ENCODE data around the gene MRPL58. TPM values are rescaled to one million over a fixed set of nuclear protein-coding genes. Genes with fewer than 3 reads are reported as not detected.

The MRPL58 gene
- total RNA-seq, 1 experiment from 2014 or later = 195 TPM

DNA sequence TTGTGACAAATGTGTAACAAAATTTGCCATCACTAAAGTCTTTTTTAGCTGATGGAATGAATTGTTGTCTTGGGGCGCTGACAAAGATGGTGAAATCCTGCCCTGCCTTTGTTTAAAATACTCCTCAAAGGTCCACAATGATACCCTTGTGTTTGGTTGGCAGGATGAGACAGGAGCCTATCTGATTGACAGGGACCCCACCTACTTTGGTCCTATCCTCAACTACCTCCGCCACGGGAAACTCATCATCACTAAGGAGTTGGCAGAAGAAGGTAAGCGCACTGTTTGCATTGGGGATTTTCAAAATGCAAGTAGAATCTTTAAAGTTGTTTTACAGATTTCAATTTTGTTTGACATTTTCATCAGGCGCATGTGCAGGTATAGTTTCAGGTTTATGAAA lies 36.6 kb downstream of the MRPL58 start:
- H3K9me2 ChIP-seq (replicated peaks; ENCODE audit: low read length) = no peaks in the 10 kb centered on the region
- peak overlapping the region; percentile 95 for H3K4me2 ChIP-seq (ENCODE audit: low read length)
- H2AFZ ChIP-seq (ENCODE audit: low read length) = no peak overlapping the region
- H3K9me3 ChIP-seq (ENCODE audit: low read length) = no peaks in the 10 kb centered on the region
- POLR2A ChIA-PET (ENCODE audit: unreplicated experiment) = interaction anchor here (0.6 to 1.0 kb wide), 2 partner anchors 12 to 19 kb away, joined by 3 to 30 read pairs; no protein-coding TSS in a partner anchor
- H3K27ac ChIP-seq (ENCODE audit: low read length) = no peak overlapping the region
- peaks cover 13% of the 10 kb centered on the region for H3K4me1 ChIP-seq (ENCODE audit: insufficient read depth, low read length)
- ATAC-seq (no peak), DNase-seq (no peak)
- TF ChIP-seq, protein P1, sequence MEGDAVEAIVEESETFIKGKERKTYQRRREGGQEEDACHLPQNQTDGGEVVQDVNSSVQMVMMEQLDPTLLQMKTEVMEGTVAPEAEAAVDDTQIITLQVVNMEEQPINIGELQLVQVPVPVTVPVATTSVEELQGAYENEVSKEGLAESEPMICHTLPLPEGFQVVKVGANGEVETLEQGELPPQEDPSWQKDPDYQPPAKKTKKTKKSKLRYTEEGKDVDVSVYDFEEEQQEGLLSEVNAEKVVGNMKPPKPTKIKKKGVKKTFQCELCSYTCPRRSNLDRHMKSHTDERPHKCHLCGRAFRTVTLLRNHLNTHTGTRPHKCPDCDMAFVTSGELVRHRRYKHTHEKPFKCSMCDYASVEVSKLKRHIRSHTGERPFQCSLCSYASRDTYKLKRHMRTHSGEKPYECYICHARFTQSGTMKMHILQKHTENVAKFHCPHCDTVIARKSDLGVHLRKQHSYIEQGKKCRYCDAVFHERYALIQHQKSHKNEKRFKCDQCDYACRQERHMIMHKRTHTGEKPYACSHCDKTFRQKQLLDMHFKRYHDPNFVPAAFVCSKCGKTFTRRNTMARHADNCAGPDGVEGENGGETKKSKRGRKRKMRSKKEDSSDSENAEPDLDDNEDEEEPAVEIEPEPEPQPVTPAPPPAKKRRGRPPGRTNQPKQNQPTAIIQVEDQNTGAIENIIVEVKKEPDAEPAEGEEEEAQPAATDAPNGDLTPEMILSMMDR (conservative IDR thresholded peaks at IDR 0.05; ENCODE audit: low read depth, low read length) = no peak
- no peak for TF ChIP-seq EZH2phosphoT487 (IDR thresholded peaks at IDR 0.05; ENCODE audit: borderline replicate concordance, low read length)
- no peak for TF ChIP-seq EZH2 (IDR thresholded peaks at IDR 0.05; ENCODE audit: low read length, unreplicated experiment)
- no peaks in the 10 kb centered on the region for H3K27me3 ChIP-seq (ENCODE audit: low read length)
- H3K36me3 ChIP-seq (ENCODE audit: low read depth, low read length) = peaks cover 23% of the 10 kb centered on the region; the same call in 1 of the 2 replicates
- no peaks in the 10 kb centered on the region for H3F3A ChIP-seq (ENCODE audit: low read length, unreplicated experiment)
- peak overlapping the region; percentile 99 for H3K4me3 ChIP-seq (ENCODE audit: low read length)
- intact Hi-C loops (cut with micrococcal nuclease) = no loop called here
- no TSS peak for BruUV-seq (replicated peaks)
- H3K79me2 ChIP-seq (ENCODE audit: low read length) = peaks cover 46% of the 10 kb centered on the region
- H4K20me1 ChIP-seq (ENCODE audit: low read length) = no peaks in the 10 kb centered on the region
- H3K9ac ChIP-seq (ENCODE audit: low read length) = no peak overlapping the region
- CTCF ChIA-PET = interaction anchor here (0.6 to 1.3 kb wide), 6 partner anchors 7 to 87 kb away, joined by 3 to 6 read pairs (median 3); no protein-coding TSS in a partner anchor

DNA sequence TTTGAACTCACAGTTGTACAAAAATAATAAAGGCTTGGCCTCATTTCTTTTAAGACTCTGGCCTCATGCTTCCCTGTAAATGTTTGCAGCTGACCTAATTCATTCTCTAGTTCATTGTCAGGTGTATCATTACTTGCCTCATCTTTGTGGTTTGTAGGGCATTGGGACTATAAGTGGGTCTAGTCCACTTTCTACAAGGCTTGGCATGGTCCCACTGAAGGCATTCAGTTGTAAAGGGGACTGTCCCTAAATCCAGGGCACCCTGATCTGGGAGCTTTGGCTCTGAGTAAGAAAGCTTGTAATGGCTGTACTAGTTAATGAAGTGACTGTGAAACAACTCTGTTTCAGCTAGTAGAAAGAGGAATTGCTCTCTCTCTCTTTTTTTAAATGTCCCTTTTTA lies 37.2 kb downstream of the MRPL58 start:
- H3K79me2 ChIP-seq (ENCODE audit: low read length) = peaks cover 42% of the 10 kb centered on the region
- no peaks in the 10 kb centered on the region for H3K27me3 ChIP-seq (ENCODE audit: low read length)
- DNase-seq (no peak), ATAC-seq (no peak)
- H3K4me2 ChIP-seq (ENCODE audit: low read length) = no peak overlapping the region
- ChIA-PET POLR2A (ENCODE audit: unreplicated experiment) (interaction anchor here (0.7 kb wide), 1 partner anchor 64 kb away, joined by 4 read pairs; no protein-coding TSS in a partner anchor), CTCF (no interaction called here)
- no peaks in the 10 kb centered on the region for H3K9me3 ChIP-seq (ENCODE audit: low read length)
- H3K4me1 ChIP-seq (ENCODE audit: insufficient read depth, low read length) = peaks cover 13% of the 10 kb centered on the region
- BruUV-seq (replicated peaks) = no TSS peak
- peaks cover 27% of the 10 kb centered on the region; the same call in 1 of the 2 replicates for H3K36me3 ChIP-seq (ENCODE audit: low read depth, low read length)
- no peak overlapping the region for H3K27ac ChIP-seq (ENCODE audit: low read length)
- H3K9ac ChIP-seq (ENCODE audit: low read length) = no peak overlapping the region
- H3K4me3 ChIP-seq (ENCODE audit: low read length) = no peak overlapping the region
- TF ChIP-seq, protein P1 (conservative IDR thresholded peaks at IDR 0.05; ENCODE audit: low read depth, low read length) = no peak
- TF ChIP-seq EZH2 (IDR thresholded peaks at IDR 0.05; ENCODE audit: low read length, unreplicated experiment) (no peak), EZH2phosphoT487 (IDR thresholded peaks at IDR 0.05; ENCODE audit: borderline replicate concordance, low read length) (no peak)
- no peak overlapping the region for H2AFZ ChIP-seq (ENCODE audit: low read length)
- intact Hi-C loops (cut with micrococcal nuclease) = no loop called here
- H3F3A ChIP-seq (ENCODE audit: low read length, unreplicated experiment) = no peaks in the 10 kb centered on the region
- H3K9me2 ChIP-seq (replicated peaks; ENCODE audit: low read length) = no peaks in the 10 kb centered on the region
- no peaks in the 10 kb centered on the region for H4K20me1 ChIP-seq (ENCODE audit: low read length)

GRCh38 chr17:75051941-75052340 lies 39.5 kb downstream of the MRPL58 start:
- intact Hi-C loops (cut with micrococcal nuclease) = no loop called here
- H3K9me2 ChIP-seq (replicated peaks; ENCODE audit: low read length) = no peaks in the 10 kb centered on the region
- peaks cover 13% of the 10 kb centered on the region for H3K4me1 ChIP-seq (ENCODE audit: insufficient read depth, low read length)
- H3K4me3 ChIP-seq (ENCODE audit: low read length) = no peak overlapping the region
- no peak for TF ChIP-seq EZH2 (IDR thresholded peaks at IDR 0.05; ENCODE audit: low read length, unreplicated experiment)
- DNase-seq = no peak
- no peak overlapping the region for H2AFZ ChIP-seq (ENCODE audit: low read length)
- CTCF ChIA-PET = no interaction called here
- H3K4me2 ChIP-seq (ENCODE audit: low read length) = no peak overlapping the region
- no TSS peak for BruUV-seq (replicated peaks)
- peaks cover 28% of the 10 kb centered on the region; the same call in 1 of the 2 replicates for H3K36me3 ChIP-seq (ENCODE audit: low read depth, low read length)
- H4K20me1 ChIP-seq (ENCODE audit: low read length) = no peaks in the 10 kb centered on the region
- H3K9ac ChIP-seq (ENCODE audit: low read length) = no peak overlapping the region
- no peaks in the 10 kb centered on the region for H3K9me3 ChIP-seq (ENCODE audit: low read length)
- H3K27me3 ChIP-seq (ENCODE audit: low read length) = no peaks in the 10 kb centered on the region
- no peak for ATAC-seq
- peaks cover 27% of the 10 kb centered on the region for H3K79me2 ChIP-seq (ENCODE audit: low read length)
- H3K27ac ChIP-seq (ENCODE audit: low read length) = no peak overlapping the region
- POLR2A ChIA-PET (ENCODE audit: unreplicated experiment) = no interaction called here
- no peaks in the 10 kb centered on the region for H3F3A ChIP-seq (ENCODE audit: low read length, unreplicated experiment)

All from PC-3 (cell line).